GM18951 (cell line): ENCODE data around the gene NDUFAF2.
"Not testable (repeated sequence)": the region's sequence is repeated elsewhere in the genome, so short reads cannot be mapped to it uniquely, and the experiment has no call there.

ENCODE experiments used
- POLR2A ChIP-seq: IDR thresholded peaks from 4 replicates; pipeline ENCODE4 v1.6.1; 2011; ENCODE audit warnings: mild to moderate bottlenecking; ENCODE audit not compliant: insufficient read length, insufficient read depth; ENCODE audit errors: extremely low read depth
- in situ Hi-C: fragments of 300-500 bp; cut with MboI; formaldehyde crosslinking; loops from one replicate; pipeline ENCODE4 v1.12.0; 2022; ENCODE audit warnings: low sequenced_read_pairs, mixed read lengths, inconsistent platforms; ENCODE audit not compliant: unreplicated experiment

NDUFAF2 gene

GRCh38 chr5:60961685-60962084 lies 16.7 kb downstream of the NDUFAF2 start:
- in situ Hi-C loops, result no loop called here
- no peak for TF ChIP-seq POLR2A

- no peak for TF ChIP-seq POLR2A
- in situ Hi-C loops, result no loop called here
Measured at GRCh38 chr5:60972231-60972630, 27.2 kb downstream of the NDUFAF2 start.

GRCh38 chr5:60977956-60978737 lies 33.1 kb downstream of the NDUFAF2 start:
- in situ Hi-C loops, result no loop called here
- TF ChIP-seq POLR2A, result no peak

- in situ Hi-C loops, result no loop called here
- no peak for TF ChIP-seq POLR2A
Measured at GRCh38 chr5:60978968-60979367, 34.0 kb downstream of the NDUFAF2 start.

GRCh38 chr5:60980511-60980910 lies 35.5 kb downstream of the NDUFAF2 start:
- no peak for TF ChIP-seq POLR2A
- in situ Hi-C loops, result no loop called here

- in situ Hi-C loops, result not testable (repeated sequence)
Measured at GRCh38 chr5:60982127-60982526, 37.1 kb downstream of the NDUFAF2 start.

- no peak for TF ChIP-seq POLR2A
Measured at GRCh38 chr5:60989790-60990189, 44.8 kb downstream of the NDUFAF2 start.

GRCh38 chr5:60992871-60993270 lies 47.9 kb downstream of the NDUFAF2 start:
- in situ Hi-C loops, result no loop called here
- TF ChIP-seq POLR2A, result no peak

More at GRCh38 chr5:60989790-60990189, 44.8 kb downstream of the NDUFAF2 start:
- in situ Hi-C loops, result no loop called here

- TF ChIP-seq POLR2A, result no peak
- in situ Hi-C loops, result no loop called here
Measured at GRCh38 chr5:60993425-60993824, 48.4 kb downstream of the NDUFAF2 start.

GRCh38 chr5:60993875-60994571 lies 49.0 kb downstream of the NDUFAF2 start:
- no peak for TF ChIP-seq POLR2A
- in situ Hi-C loops, result no loop called here

GRCh38 chr5:60996368-60996767 lies 51.4 kb downstream of the NDUFAF2 start:
- in situ Hi-C loops, result no loop called here
- no peak for TF ChIP-seq POLR2A

GRCh38 chr5:60997721-60998120 lies 52.7 kb downstream of the NDUFAF2 start:
- in situ Hi-C loops, result no loop called here

GRCh38 chr5:61000887-61001286 lies 55.9 kb downstream of the NDUFAF2 start:
- in situ Hi-C loops, result no loop called here

More at GRCh38 chr5:60997721-60998120, 52.7 kb downstream of the NDUFAF2 start:
- no peak for TF ChIP-seq POLR2A

GRCh38 chr5:61001647-61002046 lies 56.6 kb downstream of the NDUFAF2 start:
- in situ Hi-C loops, result no loop called here
- no peak for TF ChIP-seq POLR2A

More at GRCh38 chr5:61000887-61001286, 55.9 kb downstream of the NDUFAF2 start:
- TF ChIP-seq POLR2A, result no peak

- no peak for TF ChIP-seq POLR2A
- in situ Hi-C loops, result no loop called here
Measured at GRCh38 chr5:61002611-61003355, 57.8 kb downstream of the NDUFAF2 start.
